Measurements from ENCODE around the gene DIO1. TPM values are rescaled to one million over a fixed set of nuclear protein-coding genes. Genes with fewer than 3 reads are reported as not detected.
"Not testable (repeated sequence)": the region's sequence is repeated elsewhere in the genome, so short reads cannot be mapped to it uniquely, and the experiment has no call there.

DIO1 gene
- total RNA-seq, result not detected

- no peak for DNase-seq
Measured at GRCh38 chr1:53893999-53894636, at the start of gene DIO1. Gene DIO1, plus strand, starts transcription at chr1:53894187. Its CDS starts 24 bp downstream, at chr1:53894211.

- DNase-seq, result no peak
Measured at GRCh38 chr1:53847980-53848379, 46.0 kb upstream of the DIO1 start.

- DNase-seq, result no peak
Measured at GRCh38 chr1:53850082-53850673, 43.8 kb upstream of the DIO1 start.

- no peak for DNase-seq
Measured at GRCh38 chr1:53851571-53852285, 42.3 kb upstream of the DIO1 start.

GRCh38 chr1:53860967-53861411, 33.0 kb upstream of the DIO1 start:
- DNase-seq, result no peak

- DNase-seq, result no peak
Measured at GRCh38 chr1:53862507-53862906, 31.5 kb upstream of the DIO1 start.

- DNase-seq, result no peak
Measured at GRCh38 chr1:53868565-53868964, 25.4 kb upstream of the DIO1 start.

GRCh38 chr1:53869454-53870117, 24.4 kb upstream of the DIO1 start:
- no peak for DNase-seq

GRCh38 chr1:53871221-53871620, 22.8 kb upstream of the DIO1 start:
- no peak for DNase-seq

- DNase-seq, result no peak
Measured at GRCh38 chr1:53871773-53872484, 22.1 kb upstream of the DIO1 start.

- not testable (repeated sequence) for DNase-seq
Measured at GRCh38 chr1:53875150-53875549, 18.8 kb upstream of the DIO1 start.

- no peak for DNase-seq
Measured at GRCh38 chr1:53878492-53879105, 15.4 kb upstream of the DIO1 start.

- not testable (repeated sequence) for DNase-seq
Measured at GRCh38 chr1:53881853-53882252, 12.1 kb upstream of the DIO1 start.

GRCh38 chr1:53883600-53883999, 10.4 kb upstream of the DIO1 start:
- DNase-seq, result not testable (repeated sequence)

- no peak for DNase-seq
Measured at GRCh38 chr1:53888681-53889080, 5.3 kb upstream of the DIO1 start.

GRCh38 chr1:53889304-53890298, 4.4 kb upstream of the DIO1 start, which contains the start of gene YIPF1:
Gene YIPF1, minus strand, starts transcription at chr1:53889797. Its CDS starts 860 bp downstream, at chr1:53888937.
- DNase-seq, result peak; percentile 88

- no peak for DNase-seq
Measured at GRCh38 chr1:53890522-53890941, 3.5 kb upstream of the DIO1 start.

- no peak for DNase-seq
Measured at GRCh38 chr1:53891018-53891417, 3.0 kb upstream of the DIO1 start.

- no peak for DNase-seq
Measured at GRCh38 chr1:53891678-53892077, 2.3 kb upstream of the DIO1 start.

- DNase-seq, result no peak
Measured at GRCh38 chr1:53892911-53893310, 1.1 kb upstream of the DIO1 start.

All from skin of body (tissue), 2 donors.